HG02623 (cell line): ENCODE data around the gene ZAR1L.
"Not testable (repeated sequence)": the region's sequence is repeated elsewhere in the genome, so short reads cannot be mapped to it uniquely, and the experiment has no call there.

Experiments
- ATAC-seq: cut with Tn5 transposase; IDR thresholded peaks from one replicate; pipeline ENCODE4 v1.9.1; 2021; ENCODE audit warnings: moderate library complexity; ENCODE audit not compliant: unreplicated experiment

Gene ZAR1L, protein sequence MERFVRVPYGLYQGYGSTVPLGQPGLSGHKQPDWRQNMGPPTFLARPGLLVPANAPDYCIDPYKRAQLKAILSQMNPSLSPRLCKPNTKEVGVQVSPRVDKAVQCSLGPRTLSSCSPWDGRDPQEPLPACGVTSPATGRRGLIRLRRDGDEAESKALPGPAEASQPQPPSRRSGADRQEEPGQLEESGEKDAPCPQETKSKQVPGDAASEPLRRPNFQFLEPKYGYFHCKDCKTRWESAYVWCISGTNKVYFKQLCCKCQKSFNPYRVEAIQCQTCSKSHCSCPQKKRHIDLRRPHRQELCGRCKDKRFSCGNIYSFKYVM

GRCh38 chr13:32315238-32316027 is at the start of gene ZAR1L, which contains the start of gene BRCA2:
ZAR1L (minus strand) TSS chr13:32315363; CDS start chr13:32311925, 3,438 bp downstream.
BRCA2 (plus strand) TSS chr13:32315508; CDS start chr13:32316461, 953 bp downstream.
- ATAC-seq, result peak; percentile 95

- ATAC-seq, result no peak
These were observed 47.4 kb upstream of the ZAR1L start for GRCh38 chr13:32362574-32362973.

- ATAC-seq, result not testable (repeated sequence)
These were observed 40.8 kb upstream of the ZAR1L start for GRCh38 chr13:32355935-32356334.

DNA sequence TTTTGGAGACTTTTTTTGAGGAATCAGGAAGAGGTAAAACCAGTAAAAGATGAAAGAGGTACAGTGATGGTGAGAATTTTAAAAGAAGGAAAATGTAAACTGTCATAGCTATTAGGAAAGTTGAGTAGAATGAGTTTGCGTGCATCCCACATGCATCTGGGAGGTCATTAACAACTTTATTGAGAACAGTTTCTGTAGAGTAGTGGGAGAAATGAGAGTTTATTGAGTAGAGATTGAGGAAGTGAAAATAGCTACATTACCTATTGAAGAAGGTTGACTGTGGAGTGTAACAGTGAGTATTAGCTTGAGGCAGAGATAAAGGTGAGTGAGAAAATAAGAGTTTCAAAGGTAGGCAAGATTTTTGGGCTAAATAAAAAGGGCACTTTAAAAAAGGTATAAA is 38.9 kb upstream of the ZAR1L start:
- ATAC-seq, result no peak

- ATAC-seq, result not testable (repeated sequence)
These were observed 35.8 kb upstream of the ZAR1L start for GRCh38 chr13:32350839-32351441.

DNA sequence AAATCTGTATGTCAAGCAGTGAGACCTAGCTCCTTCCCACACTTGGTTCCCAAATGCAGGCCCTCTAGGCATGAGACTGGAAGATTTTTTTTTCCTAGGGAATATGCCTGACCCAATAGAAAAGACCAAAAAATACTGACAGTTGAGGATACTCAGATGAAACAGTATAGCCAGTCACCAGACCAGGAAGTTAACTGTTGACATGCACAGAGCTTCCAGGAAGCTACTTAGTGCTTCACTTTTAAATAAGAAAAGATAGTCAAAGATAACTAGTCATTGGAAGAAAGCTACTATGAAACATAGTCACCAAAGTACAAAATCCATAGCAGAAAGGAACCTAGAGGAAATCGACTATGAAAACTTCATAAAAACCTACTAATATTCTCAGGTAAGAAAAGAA is 32.5 kb upstream of the ZAR1L start:
- ATAC-seq, result no peak

DNA sequence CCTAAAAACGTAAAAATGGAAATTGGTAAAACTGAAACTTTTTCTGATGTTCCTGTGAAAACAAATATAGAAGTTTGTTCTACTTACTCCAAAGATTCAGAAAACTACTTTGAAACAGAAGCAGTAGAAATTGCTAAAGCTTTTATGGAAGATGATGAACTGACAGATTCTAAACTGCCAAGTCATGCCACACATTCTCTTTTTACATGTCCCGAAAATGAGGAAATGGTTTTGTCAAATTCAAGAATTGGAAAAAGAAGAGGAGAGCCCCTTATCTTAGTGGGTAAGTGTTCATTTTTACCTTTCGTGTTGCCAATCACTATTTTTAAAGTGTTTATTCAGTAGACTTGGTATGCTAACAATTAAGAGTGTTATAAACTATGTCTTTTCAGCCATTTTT is 25.8 kb upstream of the ZAR1L start:
- ATAC-seq, result no peak

GRCh38 chr13:32334671-32335070 is 19.5 kb upstream of the ZAR1L start:
- no peak for ATAC-seq

DNA sequence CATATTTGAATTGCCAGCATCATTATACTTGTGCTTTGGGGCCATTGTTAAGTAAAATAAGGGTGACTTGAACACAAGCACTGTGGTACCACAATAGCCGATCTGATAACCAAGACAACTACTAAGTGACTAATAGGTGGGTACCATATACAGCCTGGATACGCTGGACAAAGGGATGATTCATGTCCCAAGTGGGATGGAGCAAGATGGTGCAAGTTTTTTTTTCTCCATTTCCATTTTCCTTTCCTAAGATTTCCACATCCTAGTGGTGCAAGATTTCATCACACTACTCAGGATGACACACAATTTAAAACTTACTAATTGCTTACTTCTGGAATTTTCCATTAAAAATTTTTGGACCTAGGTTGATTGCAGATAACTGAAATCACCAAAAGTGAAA is 15.3 kb upstream of the ZAR1L start:
- no peak for ATAC-seq

DNA sequence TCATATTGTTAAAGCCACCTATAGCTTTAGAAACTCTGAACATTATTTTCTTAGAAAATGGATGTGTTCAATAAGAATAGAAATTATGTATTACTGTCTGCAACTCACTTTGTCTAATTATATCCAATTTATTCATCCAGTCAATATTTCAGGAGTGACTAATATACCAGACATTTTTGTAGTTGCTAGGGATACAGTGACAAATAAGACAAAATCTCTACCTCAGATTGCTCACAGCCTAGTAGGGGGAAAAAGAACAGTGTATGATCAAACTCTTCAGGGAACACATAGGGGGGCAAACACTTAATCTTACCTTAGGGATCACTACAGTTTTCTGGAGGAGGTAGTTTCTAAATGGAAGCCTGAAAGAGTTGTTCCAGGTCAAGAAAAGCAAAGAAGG is 8.7 kb upstream of the ZAR1L start:
- ATAC-seq, result no peak

- no peak for ATAC-seq
These were observed 5.4 kb upstream of the ZAR1L start for GRCh38 chr13:32320528-32320927.

- ATAC-seq, result no peak
These were observed 2.7 kb upstream of the ZAR1L start for GRCh38 chr13:32317716-32318465.

DNA sequence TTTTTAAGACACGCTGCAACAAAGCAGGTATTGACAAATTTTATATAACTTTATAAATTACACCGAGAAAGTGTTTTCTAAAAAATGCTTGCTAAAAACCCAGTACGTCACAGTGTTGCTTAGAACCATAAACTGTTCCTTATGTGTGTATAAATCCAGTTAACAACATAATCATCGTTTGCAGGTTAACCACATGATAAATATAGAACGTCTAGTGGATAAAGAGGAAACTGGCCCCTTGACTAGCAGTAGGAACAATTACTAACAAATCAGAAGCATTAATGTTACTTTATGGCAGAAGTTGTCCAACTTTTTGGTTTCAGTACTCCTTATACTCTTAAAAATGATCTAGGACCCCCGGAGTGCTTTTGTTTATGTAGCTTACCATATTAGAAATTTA is 1.3 kb upstream of the ZAR1L start:
- ATAC-seq, result no peak

DNA sequence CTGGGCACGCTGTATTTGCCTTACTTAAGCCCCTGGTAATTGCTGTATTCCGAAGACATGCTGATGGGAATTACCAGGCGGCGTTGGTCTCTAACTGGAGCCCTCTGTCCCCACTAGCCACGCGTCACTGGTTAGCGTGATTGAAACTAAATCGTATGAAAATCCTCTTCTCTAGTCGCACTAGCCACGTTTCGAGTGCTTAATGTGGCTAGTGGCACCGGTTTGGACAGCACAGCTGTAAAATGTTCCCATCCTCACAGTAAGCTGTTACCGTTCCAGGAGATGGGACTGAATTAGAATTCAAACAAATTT is 821 bp upstream of the ZAR1L start:
- peak; percentile 34 for ATAC-seq

- ATAC-seq, result peak; percentile 9
These were observed 609 bp downstream of the ZAR1L start for GRCh38 chr13:32314271-32315237.

DNA sequence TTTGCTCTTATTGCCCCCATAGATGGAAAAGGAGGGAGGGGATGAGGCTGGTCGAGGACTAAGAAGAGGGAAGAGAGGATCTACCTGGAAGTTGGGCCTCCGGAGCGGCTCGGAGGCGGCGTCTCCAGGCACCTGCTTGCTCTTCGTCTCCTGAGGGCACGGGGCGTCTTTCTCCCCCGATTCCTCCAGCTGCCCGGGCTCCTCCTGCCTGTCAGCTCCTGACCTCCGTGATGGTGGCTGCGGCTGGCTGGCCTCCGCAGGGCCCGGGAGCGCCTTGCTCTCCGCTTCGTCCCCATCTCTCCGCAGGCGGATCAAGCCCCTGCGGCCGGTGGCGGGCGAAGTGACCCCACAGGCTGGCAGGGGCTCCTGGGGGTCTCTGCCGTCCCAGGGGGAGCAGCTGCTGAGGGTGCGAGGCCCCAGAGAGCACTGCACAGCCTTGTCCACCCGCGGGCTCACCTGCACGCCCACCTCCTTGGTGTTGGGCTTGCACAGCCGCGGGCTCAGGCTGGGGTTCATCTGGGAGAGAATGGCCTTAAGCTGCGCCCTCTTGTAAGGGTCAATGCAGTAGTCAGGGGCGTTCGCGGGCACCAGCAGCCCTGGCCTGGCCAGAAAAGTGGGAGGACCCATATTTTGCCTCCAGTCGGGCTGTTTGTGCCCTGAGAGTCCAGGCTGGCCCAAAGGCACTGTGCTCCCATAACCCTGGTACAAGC is 3.8 kb downstream of the ZAR1L start:
- no peak for ATAC-seq

DNA sequence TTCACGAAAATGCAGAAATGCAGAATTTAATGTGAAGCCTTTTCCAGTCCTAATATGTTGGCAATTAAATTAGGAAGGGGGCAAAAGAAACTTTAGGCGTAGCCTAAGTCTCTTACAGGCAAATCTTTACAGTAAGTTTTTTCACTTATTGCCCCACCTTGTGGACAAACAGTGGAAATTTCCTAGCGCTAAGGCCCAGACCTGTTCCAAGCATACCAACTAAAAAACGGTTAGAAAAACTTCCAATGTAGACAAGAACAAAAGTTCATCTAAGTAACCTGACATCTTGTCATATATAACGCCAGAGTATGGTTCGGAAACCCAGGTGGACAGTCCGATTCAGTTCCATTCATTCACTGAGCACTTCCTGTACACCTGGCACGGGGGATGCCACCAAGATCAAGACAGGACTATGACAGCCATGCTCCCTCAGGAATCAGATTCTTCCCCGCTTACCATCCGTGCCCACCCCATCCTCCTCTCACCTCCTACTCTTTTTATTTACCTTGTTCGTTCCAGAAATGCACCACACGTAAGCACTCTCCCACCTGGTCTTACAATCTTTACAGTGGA is 4.9 kb downstream of the ZAR1L start:
- peak; percentile 65 for ATAC-seq

DNA sequence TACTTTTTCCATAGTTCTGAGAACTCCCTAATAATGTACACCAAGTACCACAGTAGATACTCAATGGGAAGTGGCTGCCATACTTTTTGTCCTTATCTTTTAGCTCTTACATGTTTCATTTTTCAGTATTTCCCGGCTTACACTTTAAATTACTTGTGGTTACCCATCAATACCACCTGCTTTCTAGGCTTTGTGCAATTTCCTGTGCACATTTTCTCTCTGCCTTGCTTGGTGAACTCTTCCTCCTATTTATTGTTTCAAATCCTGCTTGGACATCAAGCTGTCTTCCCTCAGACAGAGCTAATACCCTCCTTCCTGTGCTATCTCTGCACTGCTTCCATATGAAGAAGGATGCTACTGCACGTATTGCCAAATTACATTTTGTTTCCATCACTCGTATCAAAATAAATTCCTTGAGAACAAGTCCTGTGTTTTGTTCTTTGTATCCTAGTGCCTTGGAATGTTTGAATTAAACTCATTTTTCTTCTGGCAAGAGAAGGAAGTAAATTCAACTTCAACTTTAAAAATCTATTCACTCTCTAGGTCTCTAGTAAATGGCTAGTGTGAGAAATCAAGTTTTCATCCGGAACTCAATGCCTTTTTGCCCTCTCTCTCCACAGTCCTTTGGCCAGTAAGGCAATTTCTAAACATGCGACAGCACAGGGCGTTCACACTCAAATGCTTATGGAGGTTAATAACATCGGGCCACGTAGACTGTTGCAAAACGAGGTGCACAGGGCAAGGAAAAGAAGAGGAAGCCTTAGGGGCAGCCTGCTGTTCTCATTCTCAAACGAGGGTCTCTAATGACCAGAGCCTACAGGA is 5.6 kb downstream of the ZAR1L start:
- ATAC-seq, result peak; percentile 20
